A549 (cell line): ENCODE measurements around the gene TFR2. TPM values are rescaled to one million over a fixed set of nuclear protein-coding genes. Genes with fewer than 3 reads are reported as not detected.

ENCODE experiments used
- ATAC-seq, 2 experiments: fragments of 200-7000 bp in 1 of 2; fragments of >200 bp in 1 of 2; cut with Nextera tagmentation in 1 of 2; cut with Tn5 transposase in 1 of 2; 3 replicates each; pipeline versions ENCODE4 v1.8.0 to v1.9.1; 2018 to 2020; ENCODE audit warnings: mild to moderate bottlenecking in 1 of 2, moderate library complexity in 1 of 2
- CTCF ChIA-PET: fragments of 300-600 bp; sonication (Branson Sonifier 250); formaldehyde crosslinking; extraction: SDS; loops from one replicate; lab custom pipeline; 2021; ENCODE audit warnings: antibody characterized with exemption, inconsistent platforms; lab: Yijun Ruan, JAX
- POLR2A ChIA-PET: fragments of 350-600 bp; formaldehyde crosslinking; extraction: SDS; loops from one replicate; lab custom pipeline; 2021; ENCODE audit warnings: antibody characterized with exemption, inconsistent platforms; lab: Yijun Ruan, JAX
- DNase-seq, 2 experiments: peaks; one replicate each; pipeline versions ENCODE4 v3.0.0 to v3.0.0-alpha.2; 2011 to 2016; ENCODE audit warnings: low read depth in 1 of 2, low spot score in 1 of 2
- FAIRE-seq: peaks from 2 replicates; lab custom pipeline; 2011; peaks lifted over from hg19 to GRCh38; lab: Jason Lieb, UNC
- H3K27ac ChIP-seq, 2 experiments: fragments of >200 bp; sonication (Bioruptor Twin); formaldehyde crosslinking; 3 replicates each; pipeline ENCODE4 v1.5.1; 2016 to 2017
- H3K4me1 ChIP-seq: fragments of >200 bp; sonication (Bioruptor Twin); formaldehyde crosslinking; 3 replicates; pipeline ENCODE4 v1.6.1; 2016
- H3K4me2 ChIP-seq: fragments of >200 bp; sonication (Bioruptor Twin); formaldehyde crosslinking; 3 replicates; pipeline ENCODE4 v1.6.1; 2016
- H3K4me3 ChIP-seq: fragments of >200 bp; sonication (Bioruptor Twin); formaldehyde crosslinking; 3 replicates; pipeline ENCODE4 v1.5.1; 2016
- H3K9me3 ChIP-seq: fragments of >200 bp; sonication (Bioruptor Twin); formaldehyde crosslinking; 3 replicates; pipeline ENCODE4 v1.6.1; 2016
- CBX8 ChIP-seq: fragments of 200-600 bp; sonication (generic); IDR thresholded peaks from 2 replicates; pipeline ENCODE4 v1.6.1; 2016
- CEBPB ChIP-seq, 2 experiments: fragments of >200 bp in 1 of 2; sonication (Bioruptor Twin) in 1 of 2; formaldehyde crosslinking in 1 of 2; IDR thresholded peaks; 2 replicates each; pipeline ENCODE4 v1.6.1; 2012 to 2016
- CHD4 ChIP-seq: fragments of 200-600 bp; sonication (generic); IDR thresholded peaks from 2 replicates; pipeline ENCODE4 v1.6.1; 2016; ENCODE audit warnings: antibody characterized with exemption, mild to moderate bottlenecking, borderline replicate concordance
- FOXS1 ChIP-seq: fragments of 250-450 bp; sonication (Bioruptor Pico); IDR thresholded peaks from 2 replicates; pipeline ENCODE4 v1.5.0; 2020; ENCODE audit warnings: mild to moderate bottlenecking, moderate library complexity
- HEYL ChIP-seq: fragments of 250-450 bp; sonication (Bioruptor Pico); IDR thresholded peaks from 2 replicates; pipeline ENCODE4 v1.8.0; 2021; ENCODE audit warnings: mild to moderate bottlenecking, moderate library complexity
- HOXB13 ChIP-seq: fragments of 250-450 bp; sonication (Bioruptor Pico); IDR thresholded peaks from 2 replicates; pipeline ENCODE4 v1.5.0; 2020; ENCODE audit warnings: low read depth, mild to moderate bottlenecking, moderate library complexity
- MAFK ChIP-seq: fragments of 450-650 bp; IDR thresholded peaks from 2 replicates; pipeline ENCODE4 v1.6.1; 2014; ENCODE audit not compliant: partially characterized antibody
- MAZ ChIP-seq: fragments of 150-350 bp; IDR thresholded peaks from 2 replicates; pipeline ENCODE4 v1.6.1; 2014; ENCODE audit warnings: antibody characterized with exemption, low read depth, low read length, borderline replicate concordance
- MYC ChIP-seq: IDR thresholded peaks from 2 replicates; pipeline ENCODE4 v1.6.1; 2012; ENCODE audit warnings: mild to moderate bottlenecking, inconsistent platforms, low read length, improper control_type of control experiment, borderline replicate concordance
- NR3C1 ChIP-seq: fragments of >200 bp; sonication (Bioruptor Twin); formaldehyde crosslinking; IDR thresholded peaks from 3 replicates; pipeline ENCODE4 v1.6.1; 2017
- POLR2A ChIP-seq: IDR thresholded peaks from 2 replicates; pipeline ENCODE4 v1.6.1; 2012; ENCODE audit warnings: mild to moderate bottlenecking, low read length
- RFX5 ChIP-seq: fragments of 450-650 bp; IDR thresholded peaks from 2 replicates; pipeline ENCODE4 v1.7.1; 2014; ENCODE audit warnings: antibody characterized with exemption, mild to moderate bottlenecking, moderate library complexity
- SREBF2 ChIP-seq: fragments of 450-650 bp; IDR thresholded peaks from 2 replicates; pipeline ENCODE4 v1.6.1; 2014; ENCODE audit warnings: mild to moderate bottlenecking, moderate library complexity
- TFCP2L1 ChIP-seq: fragments of 250-450 bp; sonication (Bioruptor Pico); IDR thresholded peaks from 2 replicates; pipeline ENCODE4 v1.5.0; 2021; ENCODE audit warnings: mild to moderate bottlenecking
- ZNF302 ChIP-seq: fragments of 250-450 bp; sonication (Bioruptor Pico); IDR thresholded peaks from 2 replicates; pipeline ENCODE4 v1.9.0; 2021; ENCODE audit warnings: inconsistent platforms, mild to moderate bottlenecking, moderate library complexity
- WGBS: methylation state at CpG from one replicate; pipeline ENCODE4 v1.1.6; 2017; ENCODE audit errors: missing lambda C conversion rate; 5-methylcytosine and 5-hydroxymethylcytosine counted together
- polyA plus RNA-seq, 4 experiments: library from polyadenylated mRNA; depleted of rRNA in 3 of 4; stranded (reverse); fragments of >200 nt; fragmentation: RNase III in 1 of 4; extraction: RNeasy Plus Mini Kit Qiagen cat#74134 plus additional on column Dnase treatment in 1 of 4; gene quantifications; 2 replicates in 3 of 4; 3 replicates in 1 of 4; pipeline ENCODE4 v1.2.3, GENCODE V29; 2011 to 2017
- TF ChIP-seq, protein P1 (sequence below): fragments of >200 bp; sonication (Bioruptor Twin); formaldehyde crosslinking; IDR thresholded peaks from 3 replicates; pipeline ENCODE4 v1.5.1; 2016
- TF ChIP-seq, protein P2 (sequence below): fragments of >200 bp; sonication (Bioruptor Twin); formaldehyde crosslinking; IDR thresholded peaks from 2 replicates; pipeline ENCODE4 v1.6.1; 2016
- TF ChIP-seq, protein P3 (sequence below): IDR thresholded peaks from 2 replicates; pipeline ENCODE4 v1.6.1; 2012
- TF ChIP-seq, protein P4 (sequence below): fragments of 250-450 bp; sonication (Bioruptor Pico); IDR thresholded peaks from 2 replicates; pipeline ENCODE4 v1.5.0; 2020; ENCODE audit warnings: low read depth, mild to moderate bottlenecking, moderate library complexity

The TFR2 gene
- polyA plus RNA-seq, 2 of the 4 experiments (the other 2 are of a cell fraction) = 1.1 to 2.5 TPM

DNA sequence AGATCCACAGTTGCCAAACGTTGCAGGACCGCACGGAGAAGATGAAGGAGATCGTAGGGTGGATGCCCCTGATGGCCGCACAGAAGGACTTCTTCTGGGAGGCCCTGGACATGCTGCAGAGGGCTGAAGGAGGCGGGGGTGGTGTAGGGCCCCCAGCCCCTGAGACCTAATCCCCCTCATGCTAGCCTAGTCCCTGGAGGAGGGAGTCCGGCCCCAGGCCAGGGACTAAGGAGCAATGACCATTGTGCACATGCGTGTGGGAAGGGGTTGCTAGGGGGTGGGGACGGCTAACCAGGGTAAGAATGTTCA, 40.7 kb downstream of the TFR2 start:
- WGBS = 88% methylated on average over 9 of the region's 9 CpGs
- POLR2A ChIA-PET = no interaction called here
- H3K9me3 ChIP-seq = no peaks in the 10 kb centered on the region
- CTCF ChIA-PET = interaction anchor here (1.5 kb wide), 1 partner anchor 41 kb away, joined by 6 read pairs; no protein-coding TSS in a partner anchor
- no peak overlapping the region for H3K4me3 ChIP-seq
- TF ChIP-seq SREBF2 = no peak
- no peak for TF ChIP-seq HOXB13 (CRISPR knock-in tag)
- TF ChIP-seq MYC = no peak
- no peak for TF ChIP-seq NR3C1
- no peak for TF ChIP-seq ZNF302 (CRISPR knock-in tag)
- no peak for TF ChIP-seq HEYL (CRISPR knock-in tag)
- TF ChIP-seq FOXS1 (CRISPR knock-in tag) = no peak
- TF ChIP-seq CBX8 = no peak
- TF ChIP-seq RFX5 = no peak
- no peak for DNase-seq
- no peak overlapping the region for H3K4me2 ChIP-seq
- no peak overlapping the region for H3K27ac ChIP-seq
- no peak for ATAC-seq
- no peak for FAIRE-seq
- 0 out of 3 replicates have a peak, but pooled peaks cover 4% of the 10 kb centered on the region for H3K4me1 ChIP-seq

DNA sequence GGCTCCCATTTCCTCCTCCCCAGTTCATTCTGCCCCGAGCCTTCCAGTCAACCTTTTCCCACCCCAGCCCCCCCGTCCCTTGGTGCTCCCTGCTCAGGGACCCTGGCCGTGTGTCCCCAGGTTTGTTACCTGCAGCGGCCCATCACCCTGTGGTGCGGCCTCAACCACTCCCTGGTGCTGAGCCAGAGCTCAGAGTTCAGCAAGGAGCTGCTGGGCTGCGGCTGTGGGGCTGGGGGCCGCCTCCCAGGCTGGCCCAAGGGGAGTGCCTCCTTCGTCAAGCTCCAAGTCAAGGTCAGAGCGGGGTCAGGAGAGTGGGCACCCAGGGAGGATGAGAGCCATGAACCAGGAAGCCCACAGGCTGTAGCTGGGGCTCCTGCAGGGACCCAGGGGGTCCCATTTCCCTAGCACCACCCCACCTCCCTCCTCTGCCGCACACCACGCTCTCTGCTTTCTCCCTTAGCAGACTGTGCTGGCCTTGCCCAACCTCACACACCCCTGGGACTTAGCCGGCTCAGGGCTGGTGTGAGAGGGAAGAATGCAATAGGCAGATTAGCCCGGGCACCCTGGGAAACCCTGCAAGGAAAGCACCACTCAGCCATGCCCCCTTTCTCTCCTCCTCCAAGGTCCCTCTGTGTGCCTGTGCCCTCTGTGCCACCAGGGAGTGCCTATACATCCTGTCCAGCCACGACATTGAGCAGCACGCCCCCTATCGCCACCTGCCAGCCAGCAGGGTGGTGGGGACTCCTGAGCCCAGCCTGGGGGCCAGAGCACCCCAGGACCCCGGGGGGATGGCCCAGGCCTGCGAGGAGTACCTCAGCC, 41.2 kb downstream of the TFR2 start:
- POLR2A ChIA-PET = interaction anchor here (0.5 kb wide), 1 partner anchor 11 kb away, joined by 3 read pairs; no protein-coding TSS in a partner anchor

DNA sequence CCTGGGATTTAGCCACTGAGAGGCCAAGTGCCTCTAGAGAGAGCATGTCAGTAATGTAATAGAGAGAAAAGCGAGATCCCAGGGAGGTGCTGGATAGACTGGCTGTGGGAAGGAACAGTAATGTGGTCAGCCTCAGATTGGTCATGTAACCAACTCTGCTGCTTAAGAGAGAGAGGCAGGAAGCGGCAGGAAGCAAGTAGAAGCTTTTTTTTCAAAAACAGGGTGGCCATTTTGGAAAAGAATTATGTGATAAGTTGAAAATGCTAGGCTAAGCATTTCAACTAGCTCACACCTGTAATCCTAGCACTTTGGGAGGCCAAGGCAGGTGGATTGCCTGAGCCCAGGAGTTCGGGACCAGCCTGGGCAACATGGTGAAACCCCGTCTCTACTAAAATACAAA, 42.9 kb downstream of the TFR2 start:
- POLR2A ChIA-PET = interaction anchor here (0.6 to 1.0 kb wide), 2 partner anchors 12 to 14 kb away, joined by 4 to 5 read pairs; partner anchors contain the start of gene FBXO24
- Histone ChIP-seq H3K4me3 (no peak overlapping the region), H3K9me3 (no peaks in the 10 kb centered on the region), H3K4me1 (no peaks in the 10 kb centered on the region), H3K27ac (no peak overlapping the region), H3K4me2 (no peak overlapping the region)
- no peak for ATAC-seq
- DNase-seq = no peak
- no peak for FAIRE-seq
- CTCF ChIA-PET = interaction anchor here (0.6 to 3.2 kb wide), 9 partner anchors 8 to 148 kb away, joined by 3 to 20 read pairs (median 4); partner anchors contain the start of genes FBXO24, LRCH4 and POP7
- no peak for TF ChIP-seq TFCP2L1 (CRISPR knock-in tag)
- TF ChIP-seq MAFK = peak; percentile 66
- WGBS = 72% methylated on average over 4 of the region's 4 CpGs

More for the DNA sequence above, 41.2 kb downstream of the TFR2 start:
- WGBS = 51% methylated on average over 9 of the region's 18 CpGs
- TF ChIP-seq, protein P1, sequence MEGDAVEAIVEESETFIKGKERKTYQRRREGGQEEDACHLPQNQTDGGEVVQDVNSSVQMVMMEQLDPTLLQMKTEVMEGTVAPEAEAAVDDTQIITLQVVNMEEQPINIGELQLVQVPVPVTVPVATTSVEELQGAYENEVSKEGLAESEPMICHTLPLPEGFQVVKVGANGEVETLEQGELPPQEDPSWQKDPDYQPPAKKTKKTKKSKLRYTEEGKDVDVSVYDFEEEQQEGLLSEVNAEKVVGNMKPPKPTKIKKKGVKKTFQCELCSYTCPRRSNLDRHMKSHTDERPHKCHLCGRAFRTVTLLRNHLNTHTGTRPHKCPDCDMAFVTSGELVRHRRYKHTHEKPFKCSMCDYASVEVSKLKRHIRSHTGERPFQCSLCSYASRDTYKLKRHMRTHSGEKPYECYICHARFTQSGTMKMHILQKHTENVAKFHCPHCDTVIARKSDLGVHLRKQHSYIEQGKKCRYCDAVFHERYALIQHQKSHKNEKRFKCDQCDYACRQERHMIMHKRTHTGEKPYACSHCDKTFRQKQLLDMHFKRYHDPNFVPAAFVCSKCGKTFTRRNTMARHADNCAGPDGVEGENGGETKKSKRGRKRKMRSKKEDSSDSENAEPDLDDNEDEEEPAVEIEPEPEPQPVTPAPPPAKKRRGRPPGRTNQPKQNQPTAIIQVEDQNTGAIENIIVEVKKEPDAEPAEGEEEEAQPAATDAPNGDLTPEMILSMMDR = peak; percentile 16; the same call in 1 of the 3 replicates
- TF ChIP-seq CHD4 = no peak
- TF ChIP-seq, all 56 proteins: peak for 1
- H3K4me2 ChIP-seq = no peak overlapping the region
- DNase-seq (no peak), FAIRE-seq (no peak), ATAC-seq (0 out of 6 replicates have a peak, but pooled peaks of 1 of the 2 experiments have one; percentile 5)
- H3K27ac ChIP-seq = no peak overlapping the region
- no peaks in the 10 kb centered on the region for H3K9me3 ChIP-seq
- CTCF ChIA-PET = interaction anchor here (0.7 to 3.2 kb wide), 5 partner anchors 12 to 105 kb away, joined by 3 to 20 read pairs (median 6); partner anchors contain the start of genes FBXO24, LRCH4 and POP7
- H3K4me3 ChIP-seq = no peak overlapping the region
- H3K4me1 ChIP-seq = 0 out of 3 replicates have a peak, but pooled peaks cover 4% of the 10 kb centered on the region

DNA sequence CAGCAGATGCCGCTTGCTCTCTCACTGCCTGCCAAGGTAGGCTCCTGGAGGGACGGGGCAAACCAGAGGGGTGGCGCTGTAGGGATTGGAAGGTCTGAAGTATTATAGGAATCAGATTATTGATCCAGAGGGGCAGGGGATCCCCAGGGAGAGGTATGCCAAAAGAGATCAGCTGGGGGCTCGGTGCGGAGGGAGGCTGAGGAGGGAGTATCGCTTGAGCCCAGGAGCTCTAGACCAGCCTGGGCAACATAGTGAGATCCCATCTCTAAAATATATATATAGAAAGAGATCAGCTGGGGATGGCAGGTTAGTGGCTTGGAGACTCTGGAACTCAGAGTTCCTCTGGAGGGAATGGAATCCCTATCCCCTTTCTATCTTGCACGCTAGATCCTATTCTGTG, 46.2 kb downstream of the TFR2 start:
- no peaks in the 10 kb centered on the region for H3K9me3 ChIP-seq
- ChIA-PET CTCF (interaction anchor here (1.3 to 2.6 kb wide), 4 partner anchors 9 to 96 kb away, joined by 4 to 11 read pairs (median 7); partner anchors contain the start of genes FBXO24 and LRCH4), POLR2A (no interaction called here)
- DNase-seq (no peak), ATAC-seq (no peak), FAIRE-seq (no peak)
- TF ChIP-seq, protein P2, sequence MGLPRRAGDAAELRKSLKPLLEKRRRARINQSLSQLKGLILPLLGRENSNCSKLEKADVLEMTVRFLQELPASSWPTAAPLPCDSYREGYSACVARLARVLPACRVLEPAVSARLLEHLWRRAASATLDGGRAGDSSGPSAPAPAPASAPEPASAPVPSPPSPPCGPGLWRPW = no peak
- TF ChIP-seq CEBPB (IDR thresholded peaks at IDR 0.05) (no peak), POLR2A (no peak), MAZ (no peak)
- TF ChIP-seq, protein P3, sequence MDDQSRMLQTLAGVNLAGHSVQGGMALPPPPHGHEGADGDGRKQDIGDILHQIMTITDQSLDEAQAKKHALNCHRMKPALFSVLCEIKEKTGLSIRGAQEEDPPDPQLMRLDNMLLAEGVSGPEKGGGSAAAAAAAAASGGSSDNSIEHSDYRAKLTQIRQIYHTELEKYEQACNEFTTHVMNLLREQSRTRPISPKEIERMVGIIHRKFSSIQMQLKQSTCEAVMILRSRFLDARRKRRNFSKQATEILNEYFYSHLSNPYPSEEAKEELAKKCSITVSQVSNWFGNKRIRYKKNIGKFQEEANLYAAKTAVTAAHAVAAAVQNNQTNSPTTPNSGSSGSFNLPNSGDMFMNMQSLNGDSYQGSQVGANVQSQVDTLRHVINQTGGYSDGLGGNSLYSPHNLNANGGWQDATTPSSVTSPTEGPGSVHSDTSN = no peak
- TF ChIP-seq, protein P4, sequence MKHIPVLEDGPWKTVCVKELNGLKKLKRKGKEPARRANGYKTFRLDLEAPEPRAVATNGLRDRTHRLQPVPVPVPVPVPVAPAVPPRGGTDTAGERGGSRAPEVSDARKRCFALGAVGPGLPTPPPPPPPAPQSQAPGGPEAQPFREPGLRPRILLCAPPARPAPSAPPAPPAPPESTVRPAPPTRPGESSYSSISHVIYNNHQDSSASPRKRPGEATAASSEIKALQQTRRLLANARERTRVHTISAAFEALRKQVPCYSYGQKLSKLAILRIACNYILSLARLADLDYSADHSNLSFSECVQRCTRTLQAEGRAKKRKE (CRISPR knock-in tag) = no peak
- H3K4me1 ChIP-seq = no peaks in the 10 kb centered on the region
- H3K27ac ChIP-seq = no peak overlapping the region
- H3K4me3 ChIP-seq = no peak overlapping the region
- WGBS = 86% methylated on average over 7 of the region's 7 CpGs
- H3K4me2 ChIP-seq = no peak overlapping the region
